Ammon's horn (tissue), 1 donor: ENCODE data around the gene RICTOR.
A peak's percentile ranks its signal among the peaks of the same experiment; 100 is the strongest.
"Not testable (repeated sequence)": the region's sequence is repeated elsewhere in the genome, so short reads cannot be mapped to it uniquely, and the experiment has no call there.

Source experiments
- DNase-seq: peaks from one replicate; pipeline ENCODE4 v3.0.0-alpha.2; 2016; ENCODE audit warnings: low spot score

RICTOR gene

DNA sequence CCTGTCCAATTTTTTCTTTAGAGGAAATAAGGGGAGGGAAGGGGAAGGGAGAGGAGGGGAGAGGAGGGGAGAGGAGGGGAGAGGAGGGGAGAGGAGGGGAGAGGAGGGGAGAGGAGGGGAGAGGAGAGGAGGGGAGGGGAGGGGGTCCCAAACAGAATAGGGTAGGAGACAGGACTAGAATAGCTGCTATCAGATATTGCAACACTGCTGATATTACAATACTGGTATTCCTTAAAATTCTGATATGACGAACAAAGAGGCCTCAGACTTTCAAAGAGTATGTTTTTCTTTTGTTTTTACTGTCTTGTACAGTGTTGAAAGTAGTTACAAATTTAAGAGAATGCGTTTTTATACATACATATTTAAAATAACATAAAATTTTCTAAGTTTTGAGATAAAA is 67.5 kb downstream of the RICTOR start:
- no peak for DNase-seq

DNA sequence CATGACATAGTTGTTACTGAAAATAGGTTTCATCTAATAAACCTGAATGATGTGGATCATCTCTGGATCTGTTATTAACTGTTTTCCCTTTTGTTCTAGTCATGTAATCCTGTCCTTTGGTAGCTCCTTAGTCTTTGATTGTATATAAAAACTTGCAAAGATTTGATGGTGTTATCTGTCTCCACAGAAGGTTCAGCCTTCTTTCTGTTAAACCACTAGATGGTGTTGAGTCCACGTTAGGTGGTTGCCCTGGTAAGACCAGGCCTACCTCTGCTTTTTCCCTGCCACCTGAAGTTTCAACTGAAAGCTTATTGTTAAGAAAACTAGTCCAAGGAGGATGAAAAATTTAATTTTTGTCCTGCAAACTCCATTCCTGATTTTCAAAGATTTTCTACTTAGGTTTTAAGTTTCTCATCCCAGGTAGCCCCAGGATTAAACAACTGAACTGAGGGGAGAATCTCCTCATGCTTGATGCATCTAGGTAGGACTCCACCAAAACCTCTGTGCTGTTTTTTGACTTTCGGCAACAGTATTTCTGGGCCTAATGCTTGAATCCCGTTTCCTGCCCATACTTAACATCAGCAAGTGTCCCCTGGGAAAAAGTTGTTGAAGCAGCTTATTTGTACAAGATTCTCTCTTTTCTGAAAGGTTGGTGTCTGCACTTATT is 68.5 kb downstream of the RICTOR start:
- DNase-seq, result no peak

DNA sequence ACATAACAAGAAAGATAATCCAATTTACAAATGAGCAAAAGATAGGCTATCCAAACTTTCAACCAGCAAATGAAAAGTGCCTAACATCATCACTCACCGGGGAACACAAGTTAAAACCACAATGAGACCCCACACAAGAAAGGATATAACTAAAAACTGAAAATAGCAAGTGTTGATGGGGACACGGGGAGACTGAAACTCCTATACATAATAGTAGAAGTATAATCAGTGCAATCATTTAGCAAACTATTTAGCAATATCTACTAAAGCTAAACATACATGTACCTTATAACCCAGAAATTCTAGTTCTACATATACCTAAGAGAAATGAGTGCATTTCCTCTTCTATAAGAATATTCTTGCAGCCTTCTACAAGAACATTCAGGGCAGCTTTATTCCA is 72.5 kb downstream of the RICTOR start:
- no peak for DNase-seq

DNA sequence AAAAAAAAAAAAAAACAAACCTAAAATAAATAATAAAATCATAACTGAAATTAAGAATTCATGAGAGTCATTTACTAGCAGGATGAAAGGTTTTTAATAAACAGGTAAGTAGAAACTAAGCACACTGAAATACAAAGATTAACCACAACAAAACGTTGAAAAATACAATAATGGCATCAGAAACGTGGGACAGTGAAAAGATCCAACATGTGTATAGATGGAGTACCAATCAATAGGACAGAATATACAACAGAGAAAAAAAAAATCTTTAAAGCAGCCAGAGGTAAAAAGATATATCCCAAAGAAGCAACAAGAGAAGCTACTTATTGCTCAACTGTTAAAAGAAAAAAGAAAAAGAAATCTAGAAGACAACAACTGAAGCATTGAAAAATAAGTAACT is 75.2 kb downstream of the RICTOR start:
- DNase-seq, result no peak

DNA sequence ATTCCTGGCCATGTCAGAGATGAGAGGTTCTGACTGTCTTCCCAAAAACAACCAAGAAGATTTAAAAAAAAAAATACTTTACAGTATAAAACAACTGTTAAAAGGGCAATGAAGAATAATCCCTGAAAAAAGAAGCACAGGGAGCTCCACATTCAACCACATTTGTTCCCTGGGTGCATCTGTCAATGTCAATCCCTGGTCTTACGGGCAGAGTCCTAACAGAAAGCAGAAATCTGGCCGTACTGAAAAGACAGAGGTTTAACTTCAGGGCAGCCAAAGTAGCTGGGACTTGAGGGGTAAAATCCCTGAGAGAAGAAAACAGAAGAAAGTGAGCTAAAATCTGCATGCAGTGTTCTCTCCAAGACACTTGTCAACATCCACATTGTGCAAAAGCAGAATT is 76.6 kb downstream of the RICTOR start:
- peak; percentile 7 for DNase-seq

DNA sequence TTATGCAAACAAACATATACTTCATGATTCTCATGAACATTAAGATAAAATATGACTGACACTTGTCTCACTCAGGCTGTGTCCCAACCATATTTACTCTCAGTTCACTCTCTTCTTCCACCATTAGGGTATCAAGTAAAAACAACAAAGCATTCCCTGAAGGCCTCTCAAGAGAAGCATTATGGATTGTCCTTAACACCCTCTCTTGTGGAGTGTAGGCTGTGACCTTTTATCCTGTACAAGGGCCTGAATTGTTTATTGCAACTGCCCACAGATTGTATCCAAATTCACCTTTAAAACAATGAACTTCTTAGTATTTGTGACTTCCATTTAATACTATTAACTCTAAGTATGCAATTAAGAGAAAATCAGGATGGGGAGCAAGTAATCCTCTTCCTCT is 78.1 kb downstream of the RICTOR start:
- no peak for DNase-seq

DNA sequence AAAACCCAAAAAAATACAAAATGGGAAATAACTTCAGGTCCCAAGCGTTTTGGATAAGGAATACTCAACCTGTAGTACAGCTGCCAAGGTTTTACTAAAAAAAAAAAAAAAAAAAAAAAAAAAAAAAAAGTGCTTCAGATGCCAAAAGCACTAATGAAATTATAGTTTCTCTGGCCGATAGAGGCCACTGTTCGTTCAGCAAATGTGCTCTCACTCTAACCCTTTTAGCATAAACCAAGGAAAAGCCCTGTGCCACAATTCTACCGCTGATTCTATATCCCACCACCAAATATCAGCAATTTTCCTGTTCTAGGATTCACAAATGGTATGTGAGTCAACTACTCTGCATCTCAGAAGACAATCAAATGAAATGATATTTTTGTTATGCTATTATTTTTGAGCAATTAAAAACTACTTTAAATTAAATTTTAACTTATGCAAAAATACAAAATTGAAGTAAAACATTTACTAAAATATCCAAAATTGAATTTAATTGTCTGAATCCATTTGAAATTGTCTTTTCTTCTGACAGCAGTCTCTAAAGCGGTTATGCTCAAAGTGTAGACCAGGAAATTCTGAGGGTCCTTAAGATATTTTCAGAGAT is 79.8 kb downstream of the RICTOR start:
- DNase-seq, result peak; percentile 64

DNA sequence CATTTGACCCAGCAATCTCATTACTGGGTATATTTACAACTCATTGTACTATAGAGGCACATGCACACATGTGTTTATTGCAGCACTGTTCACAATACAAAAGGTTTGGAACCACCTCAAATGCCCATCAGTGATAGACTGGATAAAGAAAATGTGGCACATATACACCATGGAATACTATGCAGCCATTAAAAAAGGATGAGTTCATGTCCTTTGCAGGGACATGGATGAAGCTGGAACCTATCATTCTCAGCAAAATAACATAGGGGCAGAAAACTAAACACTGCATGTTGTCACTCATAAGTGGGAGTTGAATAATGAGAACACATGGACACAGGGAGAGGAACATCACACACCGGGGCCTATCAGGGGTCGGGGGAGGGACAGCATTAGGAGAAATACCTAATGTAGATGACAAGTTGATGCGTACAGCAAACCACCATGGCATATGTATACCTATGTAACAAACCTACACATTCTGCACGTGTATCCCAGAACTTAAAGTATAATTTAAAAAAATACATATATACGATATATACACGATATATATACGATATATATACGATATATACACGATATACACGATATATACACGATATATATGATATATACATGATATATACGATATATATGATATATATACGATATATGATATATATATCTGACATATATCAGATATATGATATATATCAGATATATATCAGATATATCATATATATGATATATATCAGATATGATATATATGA is 84.1 kb downstream of the RICTOR start:
- not testable (repeated sequence) for DNase-seq

DNA sequence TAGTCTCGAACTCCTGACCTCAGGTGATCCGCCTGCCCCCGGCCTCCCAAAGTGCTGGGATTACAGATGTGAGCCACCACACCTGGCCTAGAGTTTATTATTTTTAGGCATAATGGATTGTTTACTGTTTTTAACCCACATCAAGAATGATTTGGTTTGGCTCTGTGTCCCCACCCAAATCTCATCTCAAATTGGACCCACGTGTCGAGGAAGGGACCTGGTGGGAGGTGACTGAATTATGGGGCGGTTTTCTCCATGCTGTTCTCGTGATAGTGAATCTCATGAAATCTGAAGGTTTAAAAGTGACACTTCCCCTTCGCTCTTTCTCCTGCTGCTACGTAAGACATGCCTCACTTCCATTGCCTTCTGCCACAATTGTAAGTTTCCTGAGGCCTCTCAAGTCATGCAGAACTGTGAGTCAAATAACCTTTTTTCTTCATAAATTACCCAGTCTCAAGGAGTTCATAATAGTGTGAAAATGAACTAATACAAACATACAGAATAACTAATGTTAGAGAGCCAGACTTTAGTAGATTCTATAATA is 88.2 kb downstream of the RICTOR start:
- no peak for DNase-seq

DNA sequence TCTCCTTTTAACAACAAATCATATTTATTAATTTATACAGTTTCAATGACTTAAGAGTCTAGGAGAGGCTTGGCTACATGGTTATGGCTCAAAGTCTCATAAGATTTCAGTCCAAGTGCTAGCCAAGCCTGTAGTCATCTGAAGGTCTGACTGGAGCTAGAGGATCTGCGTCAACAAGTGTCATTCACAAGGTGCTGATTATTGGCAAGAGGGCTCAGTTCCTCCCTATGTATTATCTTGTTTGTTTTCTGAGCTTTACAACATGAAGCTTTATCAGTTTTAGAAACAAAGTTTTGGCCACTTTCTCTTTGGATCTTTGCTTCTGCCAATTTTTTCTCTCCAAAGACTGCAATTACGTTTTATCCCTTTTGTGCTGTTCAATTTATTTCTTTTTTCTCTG is 94.7 kb downstream of the RICTOR start:
- DNase-seq, result no peak

DNA sequence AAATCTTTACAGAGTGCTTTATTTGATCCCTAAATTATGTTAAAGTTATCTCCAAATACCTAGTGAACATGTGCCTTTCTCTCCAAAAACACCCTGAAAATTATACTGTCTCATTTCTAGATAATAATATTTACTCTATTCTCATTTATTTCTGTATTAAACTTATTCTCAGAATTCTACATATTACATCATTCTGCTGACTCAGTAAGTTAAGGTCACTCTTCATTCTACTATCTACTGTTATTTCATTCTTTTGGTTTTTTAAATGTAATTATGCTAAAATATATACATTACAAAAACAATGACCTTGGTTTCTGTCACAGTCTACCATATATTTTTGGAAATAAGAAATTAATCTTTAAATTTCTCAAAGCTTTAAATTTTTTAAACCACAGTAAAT is 96.2 kb downstream of the RICTOR start:
- DNase-seq, result no peak

DNA sequence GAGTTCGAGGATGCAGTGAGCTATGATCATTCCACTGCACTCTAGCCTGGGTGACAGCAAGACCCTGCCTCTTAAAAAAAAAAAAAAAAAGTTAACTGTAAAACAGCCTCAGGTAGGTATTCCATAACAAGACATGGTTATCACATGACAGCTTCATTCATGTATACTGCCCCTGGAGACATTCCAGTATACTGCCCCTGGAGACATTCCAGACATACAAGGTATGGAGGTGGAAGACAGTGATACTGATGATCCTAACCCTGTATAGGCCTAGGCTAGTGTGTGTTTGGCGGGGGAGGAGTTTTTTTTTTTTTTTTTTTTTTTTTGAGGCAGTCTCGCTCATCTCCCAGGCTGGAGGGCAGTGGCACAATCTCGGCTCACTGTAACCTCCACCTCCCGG is 105.5 kb downstream of the RICTOR start:
- DNase-seq, result no peak

DNA sequence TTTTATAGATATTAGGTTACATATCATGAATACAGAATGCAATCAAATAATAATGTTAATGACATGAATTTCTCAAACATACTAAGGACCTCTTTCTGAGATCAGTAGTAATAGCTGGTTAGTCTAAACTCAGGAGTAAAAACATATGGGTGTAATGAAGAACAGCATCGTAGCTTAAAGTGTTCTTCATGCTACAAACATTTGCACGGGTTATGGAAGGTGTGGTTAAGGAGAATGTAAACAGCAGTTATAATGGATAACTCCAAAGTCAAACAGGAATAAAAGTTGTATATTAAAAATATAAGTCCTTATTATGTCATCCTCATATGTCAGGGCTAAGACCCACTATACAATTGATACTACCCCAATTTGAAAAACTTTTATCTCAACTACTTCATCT is 112.5 kb downstream of the RICTOR start:
- no peak for DNase-seq

DNA sequence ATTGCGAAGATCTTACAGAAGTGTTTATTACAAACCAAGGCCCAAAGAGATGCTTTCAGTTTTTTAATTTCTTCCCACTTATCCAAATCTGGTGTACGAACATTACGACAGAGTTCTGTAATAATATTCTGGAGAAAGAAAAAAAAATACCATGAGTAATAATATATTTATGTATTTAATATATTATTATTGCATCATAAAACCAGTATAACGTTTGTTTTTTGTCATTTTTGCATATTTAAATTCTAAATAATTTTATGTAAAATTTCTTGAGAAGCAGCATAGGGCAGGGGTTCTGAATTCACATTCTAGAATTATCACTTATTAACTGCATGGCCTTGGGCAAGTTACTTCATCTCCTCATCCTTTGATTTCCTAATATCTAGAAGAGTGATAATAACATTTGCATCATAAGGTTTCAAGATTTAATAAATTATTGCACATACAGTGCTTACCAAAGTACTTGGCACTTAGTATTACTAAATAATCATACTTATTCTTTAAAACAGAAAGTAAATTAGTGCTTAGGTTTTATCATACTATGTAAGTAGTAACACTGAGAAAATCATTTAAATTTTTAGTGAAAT is 120.7 kb downstream of the RICTOR start:
- no peak for DNase-seq

DNA sequence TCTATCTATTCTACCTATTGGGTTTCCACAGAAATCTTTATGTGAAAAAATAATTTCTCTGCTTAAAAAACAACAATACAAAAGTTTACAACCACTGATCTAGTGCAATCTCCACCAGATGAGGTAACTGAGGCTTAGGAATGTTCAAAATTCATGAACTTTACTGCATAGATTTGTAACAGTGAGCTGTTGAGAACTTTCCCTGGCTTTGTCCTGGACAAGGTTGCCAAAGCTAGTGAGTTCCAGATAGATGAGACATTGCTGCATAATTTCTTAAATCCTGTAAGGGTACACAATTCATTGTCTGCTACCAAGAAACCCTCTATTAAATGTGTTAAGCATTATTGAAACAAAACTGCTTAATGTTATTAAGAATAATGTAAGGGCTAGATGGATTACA is 125.7 kb downstream of the RICTOR start:
- no peak for DNase-seq

DNA sequence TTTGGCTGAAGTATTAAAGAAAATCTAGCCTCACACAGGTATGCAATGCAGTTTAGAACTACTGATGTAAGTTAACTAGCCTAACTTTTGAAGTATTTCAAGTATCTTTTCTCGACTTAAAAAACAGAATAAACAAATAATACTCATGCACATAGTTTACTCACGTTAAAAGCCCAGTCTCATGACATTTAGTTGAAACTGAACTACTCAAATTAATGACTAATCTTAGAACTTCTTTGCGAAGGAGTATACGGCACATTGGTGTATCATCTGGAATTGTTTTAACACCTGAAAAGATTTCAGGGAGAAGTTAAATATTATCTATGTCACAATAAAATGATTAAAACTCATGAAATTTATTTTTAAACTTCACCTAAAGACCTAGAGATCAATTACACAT is 129.9 kb downstream of the RICTOR start:
- no peak for DNase-seq

DNA sequence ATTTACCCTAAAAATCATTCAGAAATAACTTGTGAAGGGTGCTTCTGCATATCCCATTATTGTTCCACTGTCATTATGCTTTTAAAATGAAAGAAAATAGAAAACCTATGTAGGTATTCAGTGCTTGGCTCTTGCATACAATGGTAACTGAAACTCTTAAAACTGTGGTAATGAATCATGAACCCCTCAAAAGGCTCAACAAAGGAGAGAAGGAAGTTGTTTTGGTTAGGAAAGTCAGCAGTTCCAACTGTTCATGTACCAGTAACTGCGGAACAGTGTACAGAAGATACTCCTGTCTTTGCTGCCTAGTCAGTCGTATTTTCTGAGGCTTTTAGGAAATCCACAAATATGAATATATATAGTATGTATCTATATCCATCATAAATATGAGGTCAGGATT is 132.3 kb downstream of the RICTOR start:
- no peak for DNase-seq

DNA sequence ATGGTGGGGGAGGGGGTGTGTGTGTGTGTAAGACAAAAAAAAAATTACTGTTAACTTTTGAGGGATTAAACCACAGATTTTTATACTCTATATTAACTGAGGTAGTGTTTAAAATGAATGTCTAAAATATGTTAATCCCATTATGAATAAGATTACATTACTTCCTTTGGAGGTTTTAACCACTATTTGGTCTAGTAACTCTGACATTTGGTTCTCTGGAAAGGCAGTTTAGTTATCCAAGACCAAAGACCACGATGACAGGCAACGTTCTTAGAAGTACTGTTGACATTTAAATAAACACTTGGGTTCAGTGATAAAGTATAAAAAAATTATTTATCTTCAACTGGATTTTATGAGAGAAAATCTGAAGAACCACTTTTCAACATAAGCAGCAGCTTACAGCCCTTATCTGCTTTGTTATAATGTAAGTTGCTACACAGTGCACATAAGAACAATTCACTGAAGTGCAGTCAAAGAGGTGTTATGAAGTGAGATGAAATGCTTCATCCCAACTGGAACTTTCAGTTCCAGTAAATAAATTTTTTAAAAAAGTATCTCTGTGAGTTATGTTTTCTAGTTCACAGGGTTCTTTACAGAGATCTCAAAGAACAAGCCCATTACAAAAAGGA is 133.9 kb downstream of the RICTOR start:
- DNase-seq, result no peak

DNA sequence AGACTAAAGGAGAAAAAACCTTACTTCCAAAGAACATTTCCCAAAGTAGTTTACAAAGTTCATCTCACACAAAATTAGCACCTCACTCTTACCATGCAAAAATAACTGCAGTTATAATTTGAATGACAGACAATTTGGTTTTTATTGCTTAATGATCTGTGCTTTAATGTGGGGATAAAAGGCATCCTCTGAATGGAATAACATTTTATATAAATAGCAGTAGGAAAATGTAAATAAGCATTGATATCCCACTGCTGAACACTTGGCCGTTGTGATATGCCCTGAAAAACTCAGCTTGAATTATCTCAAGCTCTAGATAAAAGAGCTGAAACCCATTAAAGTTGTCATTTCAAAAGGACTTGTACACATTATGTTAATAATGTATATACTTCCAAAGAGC is 135.2 kb downstream of the RICTOR start:
- DNase-seq, result no peak

DNA sequence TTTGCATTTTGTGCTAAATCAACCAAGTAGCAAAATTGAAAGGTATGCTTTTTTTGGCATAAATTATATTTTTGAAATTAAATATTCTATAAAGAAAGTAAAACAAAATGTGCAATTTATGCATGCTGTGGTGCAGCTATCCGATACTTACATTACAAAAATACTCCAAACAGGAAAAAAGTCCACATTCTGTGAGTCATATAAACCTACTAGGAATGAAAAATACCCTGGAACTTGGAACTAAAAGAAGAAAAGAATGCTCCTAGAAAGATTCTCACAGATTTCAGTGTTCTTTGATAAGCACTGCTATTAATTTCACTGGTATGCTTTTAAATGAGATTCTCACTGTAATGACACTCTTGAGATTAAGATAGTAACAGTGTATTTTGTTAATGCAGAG is 135.8 kb downstream of the RICTOR start:
- DNase-seq, result no peak

DNA sequence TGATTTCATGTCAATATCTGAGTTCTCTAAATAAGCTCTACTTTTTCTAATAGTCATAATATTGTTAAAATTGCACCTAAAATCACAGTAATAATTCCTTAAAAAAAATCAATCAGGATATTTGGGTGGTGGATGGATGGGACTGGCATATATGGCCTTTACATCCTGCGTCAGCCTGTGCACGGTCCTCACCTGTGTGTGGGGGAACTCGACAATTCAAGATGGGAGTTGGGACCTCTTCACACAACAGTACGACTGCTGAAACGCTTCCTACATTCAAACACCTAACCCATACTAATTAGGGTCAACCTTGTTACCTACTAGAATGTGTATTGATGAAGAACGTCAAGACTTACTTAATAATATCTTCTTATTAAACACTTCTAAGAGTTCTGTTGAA is 137.9 kb downstream of the RICTOR start:
- no peak for DNase-seq

DNA sequence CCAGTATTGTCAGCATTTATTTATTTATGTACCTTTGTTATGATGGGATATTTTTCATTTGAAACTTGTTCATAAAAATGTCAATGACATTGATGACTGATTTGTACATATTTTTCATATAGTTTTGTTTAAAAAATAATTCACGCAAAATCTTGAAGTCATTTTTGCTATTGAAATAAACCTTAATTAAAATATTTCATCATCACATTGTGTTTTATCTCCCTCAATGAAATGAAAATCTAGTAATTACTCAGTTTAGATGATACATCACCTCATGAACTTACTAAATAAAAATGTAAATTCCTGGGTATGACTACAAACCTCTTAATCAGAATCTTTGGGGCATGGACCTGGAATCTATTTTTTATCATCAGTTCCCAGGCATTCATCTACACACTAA is 138.8 kb downstream of the RICTOR start:
- no peak for DNase-seq
